NCI-H524 treated with DMSO at 0.1 percent for 48 hours (cell line): ENCODE data around the gene CENATAC.
"Not testable (repeated sequence)": the region's sequence is repeated elsewhere in the genome, so short reads cannot be mapped to it uniquely, and the experiment has no call there.

Experiments
- DNase-seq: peaks from one replicate; lab custom pipeline; 2025; lab: John Stamatoyannopoulos, UW

CENATAC gene, protein sequence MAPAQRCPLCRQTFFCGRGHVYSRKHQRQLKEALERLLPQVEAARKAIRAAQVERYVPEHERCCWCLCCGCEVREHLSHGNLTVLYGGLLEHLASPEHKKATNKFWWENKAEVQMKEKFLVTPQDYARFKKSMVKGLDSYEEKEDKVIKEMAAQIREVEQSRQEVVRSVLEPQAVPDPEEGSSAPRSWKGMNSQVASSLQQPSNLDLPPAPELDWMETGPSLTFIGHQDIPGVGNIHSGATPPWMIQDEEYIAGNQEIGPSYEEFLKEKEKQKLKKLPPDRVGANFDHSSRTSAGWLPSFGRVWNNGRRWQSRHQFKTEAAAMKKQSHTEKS

DNA sequence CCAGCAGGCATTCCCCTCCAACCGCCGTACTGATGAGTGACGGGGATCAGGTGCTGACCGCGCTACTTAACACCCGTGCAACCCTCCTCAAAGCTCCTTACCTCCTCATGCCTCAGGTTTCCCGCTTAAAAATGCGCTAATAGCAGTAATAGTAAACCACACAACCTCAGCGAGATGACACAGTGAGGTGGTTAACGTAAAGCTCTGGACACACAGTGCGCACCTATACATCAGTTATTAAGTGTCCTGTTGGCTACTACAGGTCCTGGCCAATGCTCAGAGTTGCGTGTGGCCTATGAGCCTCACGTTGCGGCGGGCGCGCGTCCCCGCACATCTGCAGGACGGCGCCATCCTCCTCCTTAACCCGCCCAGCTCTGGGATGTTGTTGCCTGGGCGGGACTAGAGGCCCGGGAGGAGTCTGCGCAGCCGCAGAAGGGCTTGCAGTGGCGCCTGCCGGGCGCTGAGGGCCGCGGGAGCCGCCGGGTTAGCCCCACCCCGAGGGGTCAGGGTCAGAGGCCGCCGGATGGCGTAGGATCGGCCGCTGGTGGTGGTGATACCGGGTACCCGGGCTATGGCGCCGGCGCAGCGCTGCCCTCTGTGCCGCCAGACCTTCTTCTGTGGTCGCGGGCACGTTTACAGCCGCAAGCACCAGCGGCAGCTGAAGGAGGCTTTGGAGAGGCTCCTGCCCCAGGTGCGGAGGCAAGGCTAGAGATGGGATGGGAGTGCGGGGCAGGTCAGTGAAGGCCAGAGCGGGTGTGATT, at the start of gene CENATAC:
TSS of gene CENATAC (plus strand) at position 512 of the 761 bp plus-strand sequence. CDS start at position 572, 60 bp downstream.
- peak; percentile 64 for DNase-seq

DNA sequence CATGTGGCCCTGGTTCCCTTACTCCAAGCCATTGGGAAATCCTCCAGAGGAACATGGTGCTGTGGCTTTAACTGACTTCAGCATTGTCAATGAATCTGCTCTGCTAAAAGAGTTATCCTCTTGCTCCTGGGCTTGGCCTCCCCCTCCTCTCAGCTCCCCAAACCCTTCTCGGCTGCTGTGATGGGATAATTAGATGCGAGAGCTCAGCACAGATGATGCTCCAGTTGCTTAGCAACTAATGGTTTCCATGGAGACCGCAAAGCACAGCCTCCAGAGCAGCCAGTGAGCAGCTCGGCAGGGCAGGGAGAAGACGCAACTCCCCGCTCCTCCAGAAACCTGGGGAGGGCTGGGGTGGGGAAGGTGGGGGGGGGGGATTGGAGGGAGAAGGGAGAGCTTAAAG, 44.7 kb upstream of the CENATAC start:
- DNase-seq: peak; percentile 77

DNA sequence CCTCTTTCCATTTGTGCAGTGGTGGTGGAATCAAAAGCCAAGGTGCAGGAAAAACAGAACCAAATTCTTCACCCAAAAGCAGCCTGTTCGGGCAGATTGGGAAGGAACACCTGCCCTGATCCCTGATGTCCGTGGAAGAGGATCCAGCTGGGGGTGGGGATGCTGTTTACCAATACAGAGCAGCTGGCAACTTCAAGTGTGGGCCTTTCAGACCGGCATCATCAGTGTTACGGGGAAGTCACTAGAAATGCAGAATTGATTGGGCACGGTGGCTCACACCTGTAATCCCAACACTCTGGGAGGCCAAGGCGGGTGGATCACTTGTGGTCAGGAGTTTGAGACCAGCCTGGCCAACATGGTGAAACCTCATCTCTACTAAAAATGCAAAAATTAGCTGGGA, 44.0 kb upstream of the CENATAC start:
- peak; percentile 17 for DNase-seq

DNA sequence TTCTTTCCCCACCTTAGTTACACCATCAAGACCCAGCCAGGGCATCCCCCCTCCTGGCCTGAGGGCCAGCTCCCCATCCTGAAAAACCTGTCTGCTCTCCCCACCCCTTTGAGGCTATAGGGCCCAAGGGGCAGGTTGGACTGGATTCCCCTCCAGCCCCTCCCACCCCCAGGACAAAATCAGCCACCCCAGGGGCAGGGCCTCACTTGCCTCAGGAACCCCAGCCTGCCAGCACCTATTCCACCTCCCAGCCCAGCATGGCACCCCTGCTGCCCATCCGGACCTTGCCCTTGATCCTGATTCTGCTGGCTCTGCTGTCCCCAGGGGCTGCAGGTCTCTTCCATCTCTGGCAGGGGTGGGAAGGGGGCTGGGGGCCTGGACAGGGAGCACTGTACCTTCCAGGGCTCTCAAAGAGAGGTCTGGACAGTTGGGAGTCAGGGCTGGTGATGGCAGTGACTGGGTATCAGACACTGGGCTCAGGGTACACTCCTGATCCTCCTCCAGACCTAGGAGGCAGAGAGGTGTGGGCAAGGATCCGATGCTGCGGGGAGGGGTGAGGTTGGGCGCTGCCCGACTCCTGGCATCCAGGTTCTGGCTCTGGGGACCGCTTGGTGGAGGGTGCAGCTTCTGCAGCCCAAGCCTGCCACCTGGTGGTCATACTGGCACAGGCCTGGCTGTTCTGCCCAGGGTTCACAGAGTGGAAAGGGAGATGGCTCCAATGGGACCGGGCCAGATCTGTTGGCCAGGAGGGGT, 41.7 kb upstream of the CENATAC start, which contains the start of gene UPK2:
TSS of gene UPK2 (plus strand) at position 205 of the 753 bp plus-strand sequence. CDS start at position 258, 53 bp downstream.
- no peak for DNase-seq

DNA sequence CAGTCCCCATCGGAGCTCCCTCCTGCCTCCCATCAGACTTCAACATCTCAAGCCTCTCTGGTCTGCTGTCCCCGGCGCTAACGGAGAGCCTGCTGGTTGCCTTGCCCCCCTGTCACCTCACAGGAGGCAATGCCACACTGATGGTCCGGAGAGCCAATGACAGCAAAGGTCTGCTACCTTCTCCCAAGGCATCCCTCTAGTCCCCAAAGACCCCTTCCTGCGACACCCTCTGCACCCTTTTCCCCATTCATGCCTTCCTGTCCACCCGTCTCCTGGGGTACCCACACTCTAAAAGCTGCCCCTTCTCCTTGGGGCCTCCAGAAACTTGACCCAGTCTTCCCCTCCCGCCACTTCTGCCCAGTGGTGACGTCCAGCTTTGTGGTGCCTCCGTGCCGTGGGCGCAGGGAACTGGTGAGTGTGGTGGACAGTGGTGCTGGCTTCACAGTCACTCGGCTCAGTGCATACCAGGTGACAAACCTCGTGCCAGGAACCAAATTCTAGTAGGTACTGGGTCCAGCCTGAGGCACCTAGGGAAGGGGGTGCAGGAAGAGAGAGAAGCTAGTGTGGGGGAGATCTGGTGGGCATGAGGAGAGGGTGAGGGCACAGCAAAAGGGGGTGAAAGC, 41.0 kb upstream of the CENATAC start:
- no peak for DNase-seq

DNA sequence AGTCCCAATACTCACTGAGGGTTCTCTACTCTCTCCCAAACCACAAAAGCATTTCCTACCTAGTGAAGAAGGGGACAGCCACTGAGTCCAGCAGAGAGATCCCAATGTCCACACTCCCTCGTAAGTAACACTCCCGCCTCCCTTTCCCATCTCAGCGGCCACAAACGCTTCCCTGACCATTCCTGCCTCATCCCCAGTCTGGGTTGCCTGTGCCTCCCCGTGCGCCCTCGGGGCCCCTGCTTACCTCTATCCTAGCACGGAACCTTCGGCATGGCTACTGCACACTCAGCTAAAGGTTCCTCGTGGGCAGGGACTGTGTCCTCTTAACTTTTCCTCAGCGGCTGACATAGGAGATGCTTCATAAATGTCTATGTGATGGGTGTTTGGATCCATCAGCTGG, 40.4 kb upstream of the CENATAC start:
- DNase-seq: no peak

DNA sequence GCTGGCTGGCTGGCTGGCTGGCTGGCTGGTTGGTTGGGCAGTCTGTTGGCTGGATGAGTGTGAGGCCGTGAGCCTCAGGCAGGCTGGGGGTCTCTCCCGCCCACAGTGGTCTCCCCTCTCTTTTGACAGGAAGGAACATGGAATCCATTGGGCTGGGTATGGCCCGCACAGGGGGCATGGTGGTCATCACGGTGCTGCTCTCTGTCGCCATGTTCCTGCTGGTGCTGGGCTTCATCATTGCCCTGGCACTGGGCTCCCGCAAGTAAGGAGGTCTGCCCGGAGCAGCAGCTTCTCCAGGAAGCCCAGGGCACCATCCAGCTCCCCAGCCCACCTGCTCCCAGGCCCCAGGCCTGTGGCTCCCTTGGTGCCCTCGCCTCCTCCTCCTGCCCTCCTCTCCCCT, 40.0 kb upstream of the CENATAC start:
- no peak for DNase-seq

DNA sequence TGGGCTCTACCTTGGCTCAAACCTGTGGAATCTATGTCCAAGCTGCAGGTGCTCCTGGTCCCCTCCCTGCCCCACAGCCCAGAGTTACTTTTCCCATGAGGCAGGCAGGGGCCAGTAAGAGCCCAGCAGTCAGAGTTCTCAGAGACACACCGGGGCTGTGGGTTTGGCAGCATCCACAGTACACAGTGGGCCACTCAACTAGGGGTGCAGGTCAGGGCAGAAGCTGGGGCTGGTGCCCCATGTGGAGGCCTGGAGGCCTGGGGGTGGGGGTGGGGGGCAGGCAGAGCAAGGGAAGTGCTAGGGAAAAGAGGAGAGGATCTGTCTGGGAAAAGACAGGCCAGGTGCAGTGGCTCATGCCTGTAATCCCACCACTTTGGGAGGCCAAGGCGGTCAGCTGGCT, 39.4 kb upstream of the CENATAC start:
- no peak for DNase-seq

DNA sequence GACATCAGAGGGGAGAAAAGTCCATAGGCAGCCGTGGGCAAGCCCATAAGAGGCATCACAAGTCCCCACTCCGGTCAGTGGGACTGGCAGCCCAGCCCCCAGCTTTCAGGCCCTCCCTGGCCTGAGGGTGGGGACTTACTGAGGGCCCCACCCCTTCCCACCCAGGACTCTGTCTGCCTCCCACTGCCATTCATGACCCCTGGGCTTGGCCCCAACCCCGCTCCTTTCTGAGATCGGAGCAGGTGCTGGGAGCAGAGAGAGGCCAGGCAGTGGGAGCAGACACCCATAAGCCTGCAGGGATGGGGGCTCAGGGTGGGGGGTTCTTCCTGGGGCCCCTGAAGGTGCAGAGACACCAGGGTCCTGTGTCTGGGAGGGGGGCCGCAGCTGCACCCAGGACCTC, 36.7 kb upstream of the CENATAC start:
- no peak for DNase-seq

DNA sequence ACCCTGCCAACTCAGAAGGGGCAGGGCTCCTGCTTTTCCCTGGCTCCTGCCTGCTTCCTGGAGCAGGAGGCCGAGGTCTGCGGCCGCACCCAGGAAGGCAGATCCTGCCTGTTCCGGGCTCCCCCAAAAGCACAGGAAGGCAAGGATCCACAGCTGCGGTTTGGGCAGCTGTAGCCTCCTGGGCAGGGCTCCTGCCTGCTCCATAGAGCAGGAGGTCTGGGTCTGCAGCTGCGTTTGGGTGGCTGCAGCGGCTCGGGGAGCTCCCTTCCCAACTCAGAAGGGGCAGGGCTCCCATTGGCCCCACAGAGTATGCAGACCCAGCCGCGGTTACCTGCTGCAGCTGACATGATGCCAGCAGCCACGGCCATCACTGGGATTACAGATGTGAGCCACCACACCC, 36.3 kb upstream of the CENATAC start:
- no peak for DNase-seq

DNA sequence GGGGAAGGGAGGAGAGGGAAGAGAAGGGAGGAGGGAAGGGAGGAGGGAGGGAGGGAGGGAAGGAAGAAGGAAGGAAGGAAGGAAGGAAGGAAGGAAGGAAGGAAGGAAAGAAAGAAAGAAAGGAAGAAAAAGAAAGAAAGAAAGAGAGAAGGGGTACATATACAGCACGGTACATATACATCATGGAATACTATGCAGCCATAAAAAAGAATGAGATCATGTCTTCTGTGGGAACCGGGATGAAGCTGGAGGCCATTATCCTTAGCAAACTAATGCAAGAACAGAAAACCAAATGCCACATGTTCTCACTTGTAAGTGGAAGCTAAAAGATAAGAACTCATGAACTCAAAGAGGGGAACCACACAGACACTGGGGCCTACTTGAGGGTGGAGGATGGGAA, 28.4 kb upstream of the CENATAC start:
- not testable (repeated sequence) for DNase-seq

DNA sequence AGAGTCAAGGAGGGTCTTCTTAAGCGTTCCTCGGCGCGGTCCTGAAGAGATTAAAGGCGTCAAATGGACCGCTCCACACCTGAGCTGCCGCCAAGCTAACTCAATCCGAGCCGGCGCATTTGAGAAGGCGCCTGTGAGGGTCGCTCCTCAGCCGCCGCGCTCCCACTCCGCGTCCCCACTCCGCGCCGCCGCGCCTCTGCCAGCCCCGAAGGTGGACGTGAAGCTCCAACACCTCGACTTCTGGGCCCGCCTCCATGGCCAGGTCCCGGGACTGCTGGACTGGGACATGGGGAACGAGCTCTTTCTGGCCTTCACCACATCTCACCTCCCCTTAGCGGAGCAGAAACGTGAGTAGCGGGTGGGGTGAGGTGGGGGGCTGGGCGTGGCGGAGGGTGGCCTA, 26.3 kb upstream of the CENATAC start, which contains the start of gene FOXR1:
TSS of gene FOXR1 (plus strand) at position 116 of the 400 bp plus-strand sequence. CDS start at position 287, 171 bp downstream.
- no peak for DNase-seq

DNA sequence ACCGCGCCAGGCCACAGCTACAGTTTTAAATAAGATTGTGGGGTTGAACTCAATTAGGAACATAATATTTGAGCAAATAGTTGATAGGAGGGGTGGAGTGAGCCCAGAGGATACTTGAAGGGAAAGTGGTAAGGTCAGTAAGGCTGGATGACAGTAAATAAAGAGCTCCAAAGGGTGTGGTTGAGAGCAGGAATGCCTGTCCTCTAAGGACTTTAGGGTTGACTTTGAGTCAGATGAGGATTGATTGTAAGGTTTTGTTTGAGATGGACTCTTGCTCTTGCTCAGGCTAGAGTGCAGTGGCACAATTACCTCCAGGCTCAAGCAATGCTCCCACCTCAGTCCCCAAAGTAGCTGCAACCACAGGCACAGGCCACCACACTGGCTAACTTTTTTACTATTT, 24.0 kb upstream of the CENATAC start:
- DNase-seq: no peak

DNA sequence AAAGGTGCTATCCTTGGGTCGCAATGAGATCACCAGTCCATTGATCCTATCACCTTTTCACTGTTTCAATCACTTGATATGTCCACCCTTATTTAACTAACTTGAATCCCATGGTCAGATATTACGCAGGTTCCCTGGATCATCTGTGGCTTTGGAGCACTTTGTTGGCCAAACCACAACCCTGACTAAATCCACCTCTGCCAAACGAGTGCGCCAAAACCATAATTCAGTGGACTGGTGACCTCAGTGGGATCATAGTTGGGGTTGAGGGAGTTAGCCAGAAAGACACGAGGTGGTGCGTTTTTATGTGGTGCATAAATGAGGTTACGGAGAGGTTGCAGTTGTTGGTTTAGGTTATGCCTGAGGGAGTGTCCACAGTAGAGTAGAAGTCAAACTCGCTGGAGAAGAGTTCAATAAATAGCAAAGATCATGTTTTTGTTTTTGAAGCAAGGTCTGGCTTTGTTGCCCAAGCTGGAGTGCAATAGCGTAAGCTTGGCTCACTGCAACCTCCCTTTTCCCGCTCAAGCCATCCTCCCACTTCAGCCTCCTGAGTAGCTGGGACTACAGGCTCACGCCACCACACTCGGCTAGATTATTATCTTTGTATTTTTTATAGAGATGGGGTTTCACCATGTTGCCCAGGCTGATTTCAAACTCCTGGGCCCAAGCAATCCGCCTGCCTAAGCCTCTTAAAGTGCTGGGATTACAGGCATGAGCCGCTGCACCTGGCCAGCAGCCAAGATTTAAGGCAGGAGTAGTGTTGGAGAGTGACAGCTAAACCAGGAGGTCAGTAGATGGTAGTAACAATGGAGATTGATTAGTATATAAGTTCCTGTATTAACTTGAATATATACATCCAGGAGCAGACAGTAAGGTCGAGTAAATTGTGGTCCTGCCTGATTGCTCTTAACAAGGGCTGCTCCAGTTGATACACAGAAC, 21.9 kb upstream of the CENATAC start:
- DNase-seq: peak; percentile 52

DNA sequence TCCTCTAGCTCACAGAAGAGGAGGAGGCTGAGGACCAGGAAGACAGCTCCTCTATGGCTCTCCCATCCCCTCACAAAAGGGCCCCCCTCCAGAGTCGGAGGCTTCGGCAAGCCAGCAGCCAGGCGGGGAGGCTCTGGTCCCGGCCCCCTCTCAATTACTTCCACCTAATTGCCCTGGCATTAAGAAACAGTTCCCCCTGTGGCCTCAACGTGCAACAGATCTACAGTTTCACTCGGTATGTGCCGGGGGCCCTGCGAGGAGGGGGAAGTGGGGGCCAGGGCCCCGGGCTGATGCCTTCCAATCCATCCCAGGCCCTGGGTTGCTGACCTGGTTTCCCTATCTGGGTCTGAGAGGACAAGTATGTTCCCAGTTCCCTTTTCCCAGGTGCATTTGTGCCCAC, 18.5 kb upstream of the CENATAC start:
- no peak for DNase-seq

DNA sequence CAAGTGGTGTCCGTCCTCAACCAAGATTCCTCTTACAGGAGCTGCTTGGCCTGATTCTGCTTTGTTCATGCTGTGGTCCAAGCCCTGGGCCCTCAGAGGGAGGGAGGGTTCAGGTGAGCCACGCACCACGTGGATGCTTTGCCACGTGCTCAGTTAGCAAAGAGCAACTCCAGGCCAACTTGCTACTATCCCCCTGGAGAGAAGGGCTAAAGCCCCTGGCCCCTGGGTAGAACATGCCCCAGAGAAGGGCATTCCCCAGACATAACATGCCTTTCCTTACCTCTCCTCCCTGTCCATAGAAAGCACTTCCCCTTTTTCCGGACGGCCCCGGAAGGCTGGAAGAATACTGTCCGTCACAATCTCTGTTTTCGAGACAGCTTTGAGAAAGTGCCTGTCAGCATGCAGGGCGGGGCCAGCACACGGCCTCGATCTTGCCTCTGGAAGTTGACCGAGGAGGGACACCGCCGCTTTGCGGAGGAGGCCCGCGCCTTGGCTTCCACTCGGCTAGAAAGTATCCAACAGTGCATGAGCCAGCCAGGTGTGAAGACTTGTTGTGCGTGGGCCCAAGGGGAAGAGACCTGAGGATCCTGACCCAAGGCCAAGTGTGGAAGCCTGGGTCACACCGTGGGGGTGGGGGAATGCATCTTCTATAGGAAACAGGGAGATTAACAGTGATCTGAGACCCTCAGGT, 17.6 kb upstream of the CENATAC start:
- DNase-seq: no peak

DNA sequence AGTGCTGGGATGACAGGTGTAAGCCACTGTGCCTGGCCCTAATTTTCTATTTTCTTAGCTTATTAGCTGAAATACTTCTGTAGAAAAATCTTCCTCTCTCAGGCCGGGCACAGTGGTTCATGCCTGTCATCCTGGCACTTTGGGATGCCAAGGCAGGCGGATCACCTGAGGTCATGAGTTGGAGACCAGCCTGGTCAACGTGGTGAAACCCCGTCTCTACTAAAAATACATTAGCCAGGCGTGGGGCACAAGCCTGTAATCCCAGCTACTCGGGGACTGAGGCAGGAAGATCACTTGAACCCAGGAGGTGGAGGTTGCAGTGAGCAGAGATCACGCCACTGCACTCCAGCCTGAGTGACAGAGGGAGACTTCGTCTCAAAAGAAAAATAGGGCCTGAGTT, 13.6 kb upstream of the CENATAC start:
- DNase-seq: not testable (repeated sequence)

DNA sequence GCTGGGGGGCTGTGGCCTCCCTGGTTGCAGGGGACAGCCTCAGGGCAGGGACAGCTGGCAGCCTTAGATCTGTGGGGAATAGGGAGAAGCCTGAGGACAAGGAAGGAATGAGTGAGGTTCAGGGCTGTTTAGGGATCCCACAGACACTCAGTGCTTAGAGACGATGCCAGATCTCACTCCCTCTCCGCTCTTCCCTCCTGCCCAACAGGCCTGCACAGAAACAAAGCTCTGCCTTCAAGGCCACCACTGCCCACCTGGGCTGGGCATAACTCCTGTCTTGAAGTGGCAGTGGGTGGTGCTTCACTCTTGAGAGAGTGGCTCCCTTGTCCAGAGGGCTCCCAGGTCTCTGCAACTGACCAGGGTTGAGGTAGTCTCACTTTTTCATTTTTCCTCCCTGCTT, 13.1 kb upstream of the CENATAC start:
- peak; percentile 70 for DNase-seq

DNA sequence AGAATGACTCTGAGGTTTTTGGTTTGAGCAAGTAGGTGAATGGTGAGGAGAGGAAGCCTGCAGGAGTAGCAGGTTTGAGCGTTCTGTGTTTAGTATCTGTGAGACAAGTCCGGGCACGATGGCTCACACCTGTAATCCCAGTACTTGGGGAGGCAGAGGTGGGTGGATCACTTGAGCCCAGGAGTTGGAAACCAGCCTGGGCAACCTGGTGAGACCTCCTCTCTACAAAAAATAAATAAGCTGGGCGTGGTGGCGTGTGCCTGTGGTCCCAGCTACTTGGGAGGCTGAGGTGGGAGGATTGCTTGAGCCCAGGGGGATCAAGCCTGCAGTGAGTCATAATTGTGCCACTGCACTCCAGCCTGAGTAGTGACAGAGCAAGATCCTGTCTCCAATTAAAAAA, 9.7 kb upstream of the CENATAC start:
- DNase-seq: no peak

DNA sequence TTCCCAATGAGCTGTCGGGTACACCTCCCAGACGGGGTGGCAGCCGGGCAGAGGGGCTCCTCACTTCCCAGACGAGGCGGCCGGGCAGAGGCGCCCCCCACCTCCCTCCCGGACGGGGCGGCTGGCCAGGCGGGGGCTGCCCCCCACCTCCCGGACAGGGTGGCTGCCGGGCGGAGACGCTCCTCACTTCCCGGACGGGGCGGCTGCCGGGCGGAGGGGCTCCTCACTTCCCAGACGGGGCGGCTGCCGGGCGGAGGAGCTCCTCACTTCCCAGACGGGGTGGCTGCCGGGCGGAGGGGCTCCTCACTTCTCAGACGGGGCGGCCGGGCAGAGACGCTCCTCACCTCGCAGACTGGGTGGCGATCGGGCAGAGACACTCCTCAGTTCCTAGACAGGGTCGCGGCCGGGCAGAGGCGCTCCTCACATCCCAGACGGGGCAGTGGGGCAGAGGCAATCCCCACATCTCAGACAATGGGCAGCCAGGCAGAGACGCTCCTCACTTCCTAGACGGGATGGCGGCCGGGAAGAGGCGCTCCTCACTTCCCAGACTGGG, 6.4 kb upstream of the CENATAC start:
- not testable (repeated sequence) for DNase-seq
